PC-9 (cell line): ENCODE measurements around the gene IL16. TPM values are rescaled to one million over a fixed set of nuclear protein-coding genes. Genes with fewer than 3 reads are reported as not detected.

Source experiments
- BruUV-seq: library from RNA; stranded (reverse); fragments of 400-500 nt; replicated peaks from 2 replicates; lab custom pipeline; 2021; lab: Mats Ljungman, UMichigan
- CTCF ChIA-PET: fragments of 300-600 bp; sonication (Branson Sonifier 250); formaldehyde crosslinking; loops from one replicate; lab custom pipeline; 2022; ENCODE audit warnings: antibody characterized with exemption; lab: Charles Lee
- POLR2A ChIA-PET: fragments of 300-600 bp; sonication (Branson Sonifier 250); formaldehyde crosslinking; loops from one replicate; lab custom pipeline; 2022; ENCODE audit warnings: antibody characterized with exemption; ENCODE audit not compliant: unreplicated experiment; lab: Charles Lee
- DNase-seq, 2 experiments: peaks; one replicate each; pipeline versions ENCODE4 v3.0.0 to v3.0.0-alpha.2; 2015 to 2022; ENCODE audit warnings: mixed read lengths in 1 of 2
- H2AFZ ChIP-seq: fragments of 200-600 bp; sonication (generic); 2 replicates; pipeline ENCODE4 v1.8.1; 2017; ENCODE audit warnings: antibody characterized with exemption
- H3F3A ChIP-seq: fragments of 200-600 bp; sonication (generic); 2 replicates; pipeline ENCODE4 v1.8.1; 2017; ENCODE audit warnings: antibody characterized with exemption, mild to moderate bottlenecking, low read depth; ENCODE audit not compliant: insufficient read depth
- H3K27ac ChIP-seq: fragments of 200-600 bp; sonication (generic); 2 replicates; pipeline ENCODE4 v1.6.1; 2016; ENCODE audit warnings: mixed run types
- H3K27me3 ChIP-seq: fragments of 200-600 bp; sonication (generic); 2 replicates; pipeline ENCODE4 v1.6.1; 2016; ENCODE audit warnings: low read depth, mixed run types; ENCODE audit not compliant: insufficient read depth
- H3K36me3 ChIP-seq: fragments of 200-600 bp; sonication (generic); 2 replicates; pipeline ENCODE4 v1.6.1; 2016; ENCODE audit warnings: low read depth, mixed run types
- H3K4me1 ChIP-seq: fragments of 200-600 bp; sonication (generic); replicated peaks from 2 replicates; pipeline ENCODE4 v1.6.1; 2016; ENCODE audit warnings: mixed run types; ENCODE audit not compliant: insufficient read depth
- H3K4me2 ChIP-seq: fragments of 200-600 bp; sonication (generic); 2 replicates; pipeline ENCODE4 v1.6.1; 2017; ENCODE audit warnings: mixed run types
- H3K4me3 ChIP-seq: fragments of 200-600 bp; sonication (generic); 2 replicates; pipeline ENCODE4 v1.6.1; 2016; ENCODE audit warnings: mixed run types
- H3K79me2 ChIP-seq: fragments of 200-600 bp; sonication (generic); 2 replicates; pipeline ENCODE4 v1.6.1; 2017; ENCODE audit warnings: low read depth, mixed run types
- H3K9me2 ChIP-seq: fragments of 200-600 bp; sonication (generic); 2 replicates; pipeline ENCODE4 v1.8.1; 2017; ENCODE audit warnings: mild to moderate bottlenecking; ENCODE audit not compliant: insufficient read depth
- H3K9me3 ChIP-seq: fragments of 200-600 bp; sonication (generic); 2 replicates; pipeline ENCODE4 v1.8.1; 2016; ENCODE audit warnings: low read depth; ENCODE audit not compliant: insufficient read depth
- H4K20me1 ChIP-seq: fragments of 200-600 bp; sonication (generic); 2 replicates; pipeline ENCODE4 v1.8.1; 2017; ENCODE audit not compliant: insufficient read depth
- EZH2 ChIP-seq: fragments of 200-600 bp; sonication (generic); IDR thresholded peaks from 2 replicates; pipeline ENCODE4 v1.8.0; 2017; ENCODE audit warnings: antibody characterized with exemption, low read depth
- intact Hi-C: fragments of 100-400 bp; cut with micrococcal nuclease; formaldehyde crosslinking; loops from one replicate; pipeline ENCODE4 v1.10.0; 2022; ENCODE audit not compliant: unreplicated experiment
- total RNA-seq: library from RNA; stranded (reverse); gene quantifications from 2 replicates; pipeline ENCODE4 v1.2.3, GENCODE V29; 2021
- TF ChIP-seq, protein P1 (sequence below): fragments of 200-600 bp; sonication (generic); conservative IDR thresholded peaks from 2 replicates; pipeline ENCODE4 v1.6.1; 2017; ENCODE audit warnings: mixed run types, antibody characterized with exemption, mild to moderate bottlenecking, moderate library complexity

The IL16 gene
- total RNA-seq, 1 experiment from 2014 or later = 0.50 TPM

- POLR2A ChIA-PET = no interaction called here
Measured at GRCh38 chr15:81254916-81255290, 58.2 kb downstream of the IL16 start.

DNA sequence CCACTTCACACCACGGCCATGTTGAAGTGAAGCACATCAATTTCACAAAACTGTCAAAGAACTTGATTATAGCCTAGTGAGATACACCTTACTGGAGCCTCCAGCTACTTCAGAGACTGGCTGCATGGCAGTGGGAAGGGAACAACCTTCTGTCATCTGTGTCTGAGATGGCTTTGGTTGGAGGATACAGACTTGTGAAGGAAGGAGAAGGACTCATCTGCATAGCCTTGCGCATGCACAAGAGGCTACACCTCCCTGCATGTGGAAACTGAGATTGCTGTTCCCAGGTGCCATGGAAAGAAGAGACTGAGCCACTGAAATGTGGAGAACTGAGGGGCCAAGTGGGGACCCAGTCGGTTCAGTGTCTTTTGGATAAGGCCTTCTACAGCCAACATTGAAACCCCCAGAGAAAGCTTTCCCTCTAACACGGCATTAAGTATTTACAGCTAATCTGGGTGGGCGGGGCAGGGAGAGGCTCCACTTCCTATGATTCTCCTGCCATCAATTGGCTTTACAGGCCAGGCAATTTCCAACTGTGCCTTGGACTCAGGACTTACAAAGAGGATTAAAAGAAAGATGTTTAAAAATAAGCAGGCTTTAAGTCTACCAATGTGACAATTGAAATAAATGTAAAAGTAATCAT lies 58.8 kb downstream of the IL16 start:
- H3K4me2 ChIP-seq = no peak overlapping the region
- CTCF ChIA-PET = no interaction called here
- POLR2A ChIA-PET = no interaction called here
- H3K4me1 ChIP-seq = no peaks in the 10 kb centered on the region
- no peaks in the 10 kb centered on the region for H3K9me3 ChIP-seq
- no peaks in the 10 kb centered on the region for H3K9me2 ChIP-seq
- no TSS peak for BruUV-seq
- no peak for DNase-seq
- H3K4me3 ChIP-seq = no peak overlapping the region
- H2AFZ ChIP-seq = no peak overlapping the region
- H3K27ac ChIP-seq = no peak overlapping the region
- no peaks in the 10 kb centered on the region for H3F3A ChIP-seq
- TF ChIP-seq EZH2 = no peak
- TF ChIP-seq, protein P1, sequence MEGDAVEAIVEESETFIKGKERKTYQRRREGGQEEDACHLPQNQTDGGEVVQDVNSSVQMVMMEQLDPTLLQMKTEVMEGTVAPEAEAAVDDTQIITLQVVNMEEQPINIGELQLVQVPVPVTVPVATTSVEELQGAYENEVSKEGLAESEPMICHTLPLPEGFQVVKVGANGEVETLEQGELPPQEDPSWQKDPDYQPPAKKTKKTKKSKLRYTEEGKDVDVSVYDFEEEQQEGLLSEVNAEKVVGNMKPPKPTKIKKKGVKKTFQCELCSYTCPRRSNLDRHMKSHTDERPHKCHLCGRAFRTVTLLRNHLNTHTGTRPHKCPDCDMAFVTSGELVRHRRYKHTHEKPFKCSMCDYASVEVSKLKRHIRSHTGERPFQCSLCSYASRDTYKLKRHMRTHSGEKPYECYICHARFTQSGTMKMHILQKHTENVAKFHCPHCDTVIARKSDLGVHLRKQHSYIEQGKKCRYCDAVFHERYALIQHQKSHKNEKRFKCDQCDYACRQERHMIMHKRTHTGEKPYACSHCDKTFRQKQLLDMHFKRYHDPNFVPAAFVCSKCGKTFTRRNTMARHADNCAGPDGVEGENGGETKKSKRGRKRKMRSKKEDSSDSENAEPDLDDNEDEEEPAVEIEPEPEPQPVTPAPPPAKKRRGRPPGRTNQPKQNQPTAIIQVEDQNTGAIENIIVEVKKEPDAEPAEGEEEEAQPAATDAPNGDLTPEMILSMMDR = no peak
- peaks cover 46% of the 10 kb centered on the region for H3K27me3 ChIP-seq
- intact Hi-C loops = no loop called here
- H3K79me2 ChIP-seq = no peaks in the 10 kb centered on the region
- no peaks in the 10 kb centered on the region for H4K20me1 ChIP-seq
- H3K36me3 ChIP-seq = no peaks in the 10 kb centered on the region

More at GRCh38 chr15:81254916-81255290, 58.2 kb downstream of the IL16 start:
- DNase-seq = no peak
- Histone ChIP-seq H3K4me2 (no peak overlapping the region), H3K4me3 (no peak overlapping the region), H3K27ac (no peak overlapping the region), H3K9me2 (no peaks in the 10 kb centered on the region), H2AFZ (no peak overlapping the region), H4K20me1 (no peaks in the 10 kb centered on the region), H3K36me3 (no peaks in the 10 kb centered on the region), H3K9me3 (no peaks in the 10 kb centered on the region), H3K79me2 (no peaks in the 10 kb centered on the region), H3K27me3 (peaks cover 41% of the 10 kb centered on the region), H3K4me1 (no peaks in the 10 kb centered on the region), H3F3A (no peaks in the 10 kb centered on the region)
- no peak for TF ChIP-seq EZH2
- TF ChIP-seq, protein P1 = no peak
- no TSS peak for BruUV-seq
- intact Hi-C loops = no loop called here
- CTCF ChIA-PET = no interaction called here

DNA sequence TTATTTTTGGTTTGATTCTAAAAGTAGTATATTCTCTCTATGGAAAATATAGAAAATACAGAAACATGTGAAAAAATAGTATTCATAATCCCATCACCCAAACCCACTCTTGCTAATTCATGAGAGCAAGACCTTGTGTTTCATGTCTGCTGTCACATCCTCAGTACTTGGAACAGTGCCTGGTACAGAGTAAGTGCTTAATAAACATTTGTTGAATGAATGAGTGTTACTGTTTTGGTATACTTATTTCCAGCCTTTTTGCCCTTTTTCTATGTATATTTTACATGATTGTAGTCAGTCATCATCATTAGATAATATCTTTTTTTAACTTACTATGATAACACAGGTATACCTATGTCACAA lies 59.3 kb downstream of the IL16 start:
- CTCF ChIA-PET = no interaction called here
- Histone ChIP-seq H3F3A (no peaks in the 10 kb centered on the region), H3K4me3 (no peak overlapping the region), H3K4me1 (no peaks in the 10 kb centered on the region), H2AFZ (no peak overlapping the region), H3K9me3 (no peaks in the 10 kb centered on the region), H3K79me2 (no peaks in the 10 kb centered on the region), H3K9me2 (no peaks in the 10 kb centered on the region), H3K4me2 (no peak overlapping the region), H4K20me1 (no peaks in the 10 kb centered on the region), H3K36me3 (no peaks in the 10 kb centered on the region), H3K27ac (no peak overlapping the region), H3K27me3 (peaks cover 51% of the 10 kb centered on the region)
- intact Hi-C loops = no loop called here
- no peak for DNase-seq
- no peak for TF ChIP-seq EZH2
- TF ChIP-seq, protein P1 = no peak
- POLR2A ChIA-PET = no interaction called here
- no TSS peak for BruUV-seq
